ENCODE data around the gene PLAAT5. TPM values are rescaled to one million over a fixed set of nuclear protein-coding genes. Genes with fewer than 3 reads are reported as not detected.
"Not testable (repeated sequence)": the region's sequence is repeated elsewhere in the genome, so short reads cannot be mapped to it uniquely, and the experiment has no call there.

The PLAAT5 gene
- under 1 TPM in 1 of 2 experiments, not detected in 1; 0.07 TPM for total RNA-seq

DNA sequence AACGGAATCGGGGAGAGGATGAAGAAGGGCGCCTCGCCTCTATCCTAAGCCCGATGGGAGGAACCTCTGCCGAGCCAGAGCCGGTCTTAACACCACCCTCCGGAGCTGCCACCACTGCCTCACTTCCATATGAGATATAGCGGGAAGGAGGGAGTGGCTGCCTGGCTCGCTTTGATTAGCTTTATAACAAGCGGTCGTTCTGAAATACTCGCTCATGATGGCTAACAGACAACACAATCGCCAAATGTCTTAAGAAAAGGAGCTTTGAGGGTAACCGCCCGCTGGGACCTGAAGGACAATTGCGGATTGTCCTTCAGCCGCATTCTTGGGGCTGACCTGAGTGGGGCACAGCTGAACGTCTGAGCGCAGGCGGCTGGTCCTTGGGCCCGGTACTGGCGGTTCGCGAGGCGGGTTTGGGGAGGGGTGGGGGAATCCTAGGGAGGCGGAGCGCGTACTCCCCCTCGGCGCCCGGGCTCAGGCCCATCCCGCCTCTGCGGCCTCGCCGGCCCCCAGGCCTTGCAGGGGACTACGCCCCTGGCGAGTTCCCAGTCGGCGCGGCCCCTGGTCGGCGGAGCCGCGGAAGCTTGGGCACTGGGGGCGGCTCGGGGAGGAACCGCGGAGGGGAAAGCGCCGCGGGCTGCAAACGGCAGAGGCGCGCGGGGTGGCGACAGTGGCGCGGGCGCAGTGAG is at the start of gene PLAAT5:
PLAAT5 (minus strand) TSS at position 617 of the 689 bp plus-strand sequence; CDS start at position 484, 133 bp downstream.
- intact Hi-C loops (cut with DNase I, micrococcal nuclease): no loop called here
- Mint-ChIP-seq H3K9me3 (ENCODE audit: low read depth) (peaks cover under 1% of the 10 kb centered on the region), H3K4me3 (peak within 1 kb of the TSS; percentile 62), H3K4me1 (peaks cover 11% of the 10 kb centered on the region), H3K27ac (no peak within 1 kb of the TSS), H3K27me3 (peaks cover 22% of the 10 kb centered on the region), H3K36me3 (ENCODE audit: low read depth) (peaks cover under 1% of the 10 kb centered on the region)
- ChIA-PET POLR2A (no interaction called here), CTCF (interaction anchor here (0.7 to 3.1 kb wide), 3 partner anchors 11 to 73 kb away, joined by 3 to 19 read pairs (median 3); no protein-coding TSS in a partner anchor)
- DNase-seq: peak; percentile 32
- ATAC-seq: peak; percentile 39

GRCh38 chr11:63537293-63538101 is 46.5 kb upstream of the PLAAT5 start:
- ATAC-seq (peak; percentile 43), DNase-seq (peak; percentile 42)
- Mint-ChIP-seq H3K9me3 (ENCODE audit: low read depth) (no peaks in the 10 kb centered on the region), H3K4me3 (peak overlapping the region; percentile 81), H3K27me3 (no peaks in the 10 kb centered on the region), H3K36me3 (ENCODE audit: low read depth) (no peaks in the 10 kb centered on the region), H3K4me1 (peaks cover 80% of the 10 kb centered on the region), H3K27ac (peak overlapping the region; percentile 94)
- ChIA-PET CTCF (interaction anchor here (0.6 to 2.0 kb wide), 10 partner anchors 13 to 1786 kb away, joined by 3 to 6 read pairs (median 4); partner anchors contain the start of gene RTN3), POLR2A (interaction anchor here (1.2 to 2.2 kb wide), 4 partner anchors 14 to 94 kb away, joined by 4 to 18 read pairs (median 6); no protein-coding TSS in a partner anchor)
- intact Hi-C loops (cut with DNase I, micrococcal nuclease): loop anchor here (1.0 to 2.0 kb wide), 3 partner anchors 14 to 30 kb away; no protein-coding TSS in a partner anchor

DNA sequence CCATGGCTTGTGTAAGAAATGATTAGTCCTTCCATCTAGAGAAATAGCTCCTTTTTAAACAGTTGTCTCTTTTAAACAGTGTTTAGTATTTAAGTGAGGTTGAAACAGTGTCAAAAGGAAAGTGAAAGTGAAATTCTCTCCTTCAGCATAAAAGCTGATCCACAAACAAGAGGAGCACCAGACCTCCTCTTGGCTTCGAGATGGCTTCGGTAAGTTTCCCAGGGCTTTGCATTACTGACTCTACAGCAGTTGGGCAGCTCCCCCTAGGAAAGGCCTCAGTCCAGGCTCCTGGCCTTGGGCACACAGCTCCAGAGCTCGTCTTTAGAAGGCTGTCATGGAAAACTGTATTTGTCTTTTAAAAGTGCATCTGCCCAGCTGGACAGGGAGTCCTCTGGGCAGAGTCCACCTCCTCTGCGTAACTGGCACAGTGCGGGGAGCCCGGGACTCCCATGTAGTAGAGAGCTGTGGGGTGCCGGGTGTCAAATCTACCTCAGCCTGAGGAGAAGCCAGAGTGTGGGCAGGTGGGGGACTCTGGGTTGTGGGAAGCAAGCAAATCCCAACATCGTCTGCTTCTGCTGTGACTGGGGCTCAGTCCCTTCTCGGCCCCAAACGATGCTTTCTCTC is 45.8 kb upstream of the PLAAT5 start, which contains the start of gene PLAAT4:
PLAAT4 (plus strand) TSS at position 140 of the 624 bp plus-strand sequence; CDS start at position 201, 61 bp downstream.
- H3K27ac Mint-ChIP-seq: peak within 1 kb of the TSS; percentile 94
- no peaks in the 10 kb centered on the region for H3K9me3 Mint-ChIP-seq (ENCODE audit: low read depth)
- H3K4me3 Mint-ChIP-seq: peak within 1 kb of the TSS; percentile 81
- ATAC-seq (peak; percentile 65), DNase-seq (peak; percentile 44)
- no peaks in the 10 kb centered on the region for H3K27me3 Mint-ChIP-seq
- intact Hi-C loops (cut with DNase I, micrococcal nuclease): loop anchor here (1.0 to 2.0 kb wide), 4 partner anchors 15 to 132 kb away; no protein-coding TSS in a partner anchor
- H3K36me3 Mint-ChIP-seq (ENCODE audit: low read depth): no peaks in the 10 kb centered on the region
- ChIA-PET POLR2A (interaction anchor here (0.7 to 2.2 kb wide), 5 partner anchors 14 to 93 kb away, joined by 3 to 18 read pairs (median 5); no protein-coding TSS in a partner anchor), CTCF (interaction anchor here (0.6 to 2.0 kb wide), 10 partner anchors 12 to 1785 kb away, joined by 3 to 6 read pairs (median 4); partner anchors contain the start of gene RTN3)
- H3K4me1 Mint-ChIP-seq: peaks cover 81% of the 10 kb centered on the region

DNA sequence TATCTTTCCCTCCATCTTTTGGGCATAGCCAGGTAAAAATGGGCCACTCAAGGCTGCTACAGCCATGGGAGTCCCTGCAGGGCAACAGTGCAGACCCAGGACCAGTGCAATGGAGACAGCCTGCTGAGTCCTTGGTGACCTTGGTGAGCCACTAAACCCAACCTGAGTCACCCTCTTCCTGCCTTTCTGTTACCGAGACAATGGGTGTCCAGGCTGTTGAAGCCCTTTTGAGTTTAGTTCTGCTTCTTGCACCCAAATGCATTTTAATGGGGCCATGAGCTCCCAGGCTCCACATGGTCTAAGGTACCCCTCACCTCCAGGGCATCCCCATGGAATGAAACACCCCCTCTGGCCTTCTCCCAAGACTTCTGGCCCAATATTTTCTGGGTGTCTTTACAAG is 44.8 kb upstream of the PLAAT5 start:
- DNase-seq (peak; percentile 65), ATAC-seq (peak; percentile 46)
- H3K4me1 Mint-ChIP-seq: peaks cover 87% of the 10 kb centered on the region
- peak overlapping the region; percentile 81 for H3K4me3 Mint-ChIP-seq
- ChIA-PET POLR2A (no interaction called here), CTCF (interaction anchor here (0.6 to 1.3 kb wide), 3 partner anchors 14 to 56 kb away, joined by 3 read pairs; no protein-coding TSS in a partner anchor)
- H3K27ac Mint-ChIP-seq: peak overlapping the region; percentile 94
- H3K9me3 Mint-ChIP-seq (ENCODE audit: low read depth): no peaks in the 10 kb centered on the region
- H3K36me3 Mint-ChIP-seq (ENCODE audit: low read depth): no peaks in the 10 kb centered on the region
- intact Hi-C loops (cut with DNase I, micrococcal nuclease): loop anchor here (1.0 to 2.0 kb wide), 3 partner anchors 17 to 133 kb away; no protein-coding TSS in a partner anchor
- H3K27me3 Mint-ChIP-seq: no peaks in the 10 kb centered on the region

GRCh38 chr11:63534895-63535461 is 44.0 kb upstream of the PLAAT5 start:
- CTCF ChIA-PET: interaction anchor here (0.8 to 1.3 kb wide), 2 partner anchors 56 to 634 kb away, joined by 3 to 4 read pairs; no protein-coding TSS in a partner anchor
- H3K36me3 Mint-ChIP-seq (ENCODE audit: low read depth): no peaks in the 10 kb centered on the region
- no peaks in the 10 kb centered on the region for H3K9me3 Mint-ChIP-seq (ENCODE audit: low read depth)
- peak overlapping the region; percentile 20 for H3K4me3 Mint-ChIP-seq
- ATAC-seq (peak; percentile 24), DNase-seq (peak; percentile 33)
- POLR2A ChIA-PET: no interaction called here
- H3K27me3 Mint-ChIP-seq: no peaks in the 10 kb centered on the region
- intact Hi-C loops (cut with DNase I, micrococcal nuclease): no loop called here
- H3K4me1 Mint-ChIP-seq: peaks cover 82% of the 10 kb centered on the region
- H3K27ac Mint-ChIP-seq: peak overlapping the region; percentile 94

- ATAC-seq: no peak
- Mint-ChIP-seq H3K9me3 (ENCODE audit: low read depth) (no peaks in the 10 kb centered on the region), H3K27ac (peak overlapping the region; percentile 45), H3K4me3 (no peak overlapping the region), H3K4me1 (peaks cover 85% of the 10 kb centered on the region), H3K36me3 (ENCODE audit: low read depth) (no peaks in the 10 kb centered on the region), H3K27me3 (no peaks in the 10 kb centered on the region)
- ChIA-PET POLR2A (no interaction called here), CTCF (interaction anchor here (0.8 to 1.3 kb wide), 2 partner anchors 55 to 634 kb away, joined by 3 to 4 read pairs; no protein-coding TSS in a partner anchor)
- intact Hi-C loops (cut with DNase I, micrococcal nuclease): no loop called here
- DNase-seq: no peak
Measured at GRCh38 chr11:63534076-63534475, 43.1 kb upstream of the PLAAT5 start.

- CTCF ChIA-PET: interaction anchor here (0.6 to 1.3 kb wide), 5 partner anchors 12 to 916 kb away, joined by 3 to 6 read pairs (median 3); no protein-coding TSS in a partner anchor
- no peak overlapping the region for H3K27ac Mint-ChIP-seq
- no peak overlapping the region for H3K4me3 Mint-ChIP-seq
- intact Hi-C loops (cut with DNase I, micrococcal nuclease): no loop called here
- DNase-seq (no peak), ATAC-seq (no peak)
- POLR2A ChIA-PET: no interaction called here
- no peaks in the 10 kb centered on the region for H3K27me3 Mint-ChIP-seq
- H3K4me1 Mint-ChIP-seq: peaks cover 82% of the 10 kb centered on the region
- no peaks in the 10 kb centered on the region for H3K36me3 Mint-ChIP-seq (ENCODE audit: low read depth)
- no peaks in the 10 kb centered on the region for H3K9me3 Mint-ChIP-seq (ENCODE audit: low read depth)
Measured at GRCh38 chr11:63532799-63533475, 42.0 kb upstream of the PLAAT5 start.

GRCh38 chr11:63532117-63532516 is 41.1 kb upstream of the PLAAT5 start:
- no peaks in the 10 kb centered on the region for H3K27me3 Mint-ChIP-seq
- H3K27ac Mint-ChIP-seq: peak overlapping the region; percentile 17
- H3K4me3 Mint-ChIP-seq: no peak overlapping the region
- H3K4me1 Mint-ChIP-seq: peaks cover 77% of the 10 kb centered on the region
- H3K9me3 Mint-ChIP-seq (ENCODE audit: low read depth): no peaks in the 10 kb centered on the region
- POLR2A ChIA-PET: no interaction called here
- CTCF ChIA-PET: interaction anchor here (0.7 to 1.3 kb wide), 4 partner anchors 17 to 917 kb away, joined by 3 to 6 read pairs (median 3); no protein-coding TSS in a partner anchor
- ATAC-seq (no peak), DNase-seq (no peak)
- intact Hi-C loops (cut with DNase I, micrococcal nuclease): no loop called here
- H3K36me3 Mint-ChIP-seq (ENCODE audit: low read depth): no peaks in the 10 kb centered on the region

DNA sequence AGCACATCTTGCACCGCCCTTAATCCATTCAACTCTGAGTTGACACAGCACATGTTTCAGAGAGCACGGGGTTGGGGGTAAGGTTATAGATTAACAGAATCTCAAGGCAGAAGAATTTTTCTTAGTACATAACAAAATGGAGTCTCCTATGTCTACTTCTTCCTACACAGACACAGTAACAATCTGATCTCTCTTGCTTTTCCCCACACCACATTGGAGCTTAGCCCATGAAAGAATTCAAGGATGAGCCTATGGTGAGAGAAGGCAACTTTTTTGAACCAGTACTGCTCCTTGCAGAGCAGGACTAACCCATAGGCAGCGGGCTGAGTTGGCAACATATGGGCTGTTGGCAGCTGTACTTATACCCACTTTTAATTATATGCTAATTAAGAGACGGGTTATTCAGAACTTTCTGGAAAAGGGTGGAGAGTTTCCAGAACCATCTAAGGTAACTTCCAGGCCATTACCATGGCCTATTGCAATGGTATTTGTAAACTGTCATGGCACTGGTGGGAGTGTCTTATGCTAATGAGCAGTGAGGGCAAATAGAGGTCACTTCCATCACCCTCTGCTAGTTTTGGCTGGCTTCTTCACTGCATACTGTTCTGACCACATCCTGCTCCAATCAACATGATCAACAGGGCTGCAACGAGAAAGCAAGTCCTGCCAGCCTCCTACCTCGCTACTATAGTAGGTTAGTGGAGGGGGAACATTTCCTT is 40.3 kb upstream of the PLAAT5 start:
- intact Hi-C loops (cut with DNase I, micrococcal nuclease): loop anchor here (1.0 kb wide), 1 partner anchor 36 kb away; no protein-coding TSS in a partner anchor
- peaks cover 70% of the 10 kb centered on the region for H3K4me1 Mint-ChIP-seq
- H3K36me3 Mint-ChIP-seq (ENCODE audit: low read depth): not testable (repeated sequence)

More for the DNA sequence above, 40.3 kb upstream of the PLAAT5 start:
- ChIA-PET CTCF (interaction anchor here (1.3 kb wide), 1 partner anchor 104 kb away, joined by 6 read pairs; no protein-coding TSS in a partner anchor), POLR2A (interaction anchor here (0.7 kb wide), 1 partner anchor 10 kb away, joined by 3 read pairs; no protein-coding TSS in a partner anchor)
- peak; percentile 65 for DNase-seq
- Mint-ChIP-seq H3K27ac (peak overlapping the region; percentile 78), H3K4me3 (peak overlapping the region; percentile 45)
- not testable (repeated sequence) for H3K27me3 Mint-ChIP-seq; H3K9me3 Mint-ChIP-seq (ENCODE audit: low read depth)
- ATAC-seq: peak; percentile 89

Measured in activated CD4-positive, alpha-beta T cell treated with anti-CD3 and anti-CD28 coated beads for 36 hours (primary cell).